AG09319 (cell line): ENCODE measurements around the gene ZFR2.

ENCODE experiments used
- DNase-seq: peaks from one replicate; pipeline ENCODE4 v3.0.0-alpha.2; 2010; ENCODE audit warnings: low read depth; ENCODE audit errors: extremely low read depth
- TF ChIP-seq, protein P1 (sequence below): IDR thresholded peaks from 2 replicates; pipeline ENCODE4 v1.5.1; 2011; ENCODE audit warnings: low read depth, mild to moderate bottlenecking, inconsistent platforms, low read length, moderate library complexity

The ZFR2 gene

DNA sequence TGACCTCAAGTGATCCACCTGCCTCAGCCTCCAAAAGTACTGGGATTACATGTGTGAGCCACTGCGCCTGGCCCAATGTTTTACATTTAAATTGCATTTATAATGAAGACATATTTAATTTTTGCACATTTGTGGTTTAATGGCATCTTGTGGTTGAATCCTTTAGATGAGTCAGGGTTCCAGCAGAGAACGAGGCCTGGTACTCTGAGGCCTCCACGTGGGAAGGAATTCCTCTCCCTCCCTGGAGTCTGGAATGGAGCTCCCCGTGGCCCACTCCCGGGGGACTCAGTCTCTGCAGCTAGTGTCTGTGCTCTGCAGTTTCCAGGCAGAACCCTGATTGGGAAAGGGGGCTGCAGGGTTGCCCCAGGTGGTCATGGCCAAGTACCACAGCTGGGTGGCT lies 24.2 kb downstream of the ZFR2 start:
- TF ChIP-seq, protein P1, sequence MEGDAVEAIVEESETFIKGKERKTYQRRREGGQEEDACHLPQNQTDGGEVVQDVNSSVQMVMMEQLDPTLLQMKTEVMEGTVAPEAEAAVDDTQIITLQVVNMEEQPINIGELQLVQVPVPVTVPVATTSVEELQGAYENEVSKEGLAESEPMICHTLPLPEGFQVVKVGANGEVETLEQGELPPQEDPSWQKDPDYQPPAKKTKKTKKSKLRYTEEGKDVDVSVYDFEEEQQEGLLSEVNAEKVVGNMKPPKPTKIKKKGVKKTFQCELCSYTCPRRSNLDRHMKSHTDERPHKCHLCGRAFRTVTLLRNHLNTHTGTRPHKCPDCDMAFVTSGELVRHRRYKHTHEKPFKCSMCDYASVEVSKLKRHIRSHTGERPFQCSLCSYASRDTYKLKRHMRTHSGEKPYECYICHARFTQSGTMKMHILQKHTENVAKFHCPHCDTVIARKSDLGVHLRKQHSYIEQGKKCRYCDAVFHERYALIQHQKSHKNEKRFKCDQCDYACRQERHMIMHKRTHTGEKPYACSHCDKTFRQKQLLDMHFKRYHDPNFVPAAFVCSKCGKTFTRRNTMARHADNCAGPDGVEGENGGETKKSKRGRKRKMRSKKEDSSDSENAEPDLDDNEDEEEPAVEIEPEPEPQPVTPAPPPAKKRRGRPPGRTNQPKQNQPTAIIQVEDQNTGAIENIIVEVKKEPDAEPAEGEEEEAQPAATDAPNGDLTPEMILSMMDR = no peak
- no peak for DNase-seq

DNA sequence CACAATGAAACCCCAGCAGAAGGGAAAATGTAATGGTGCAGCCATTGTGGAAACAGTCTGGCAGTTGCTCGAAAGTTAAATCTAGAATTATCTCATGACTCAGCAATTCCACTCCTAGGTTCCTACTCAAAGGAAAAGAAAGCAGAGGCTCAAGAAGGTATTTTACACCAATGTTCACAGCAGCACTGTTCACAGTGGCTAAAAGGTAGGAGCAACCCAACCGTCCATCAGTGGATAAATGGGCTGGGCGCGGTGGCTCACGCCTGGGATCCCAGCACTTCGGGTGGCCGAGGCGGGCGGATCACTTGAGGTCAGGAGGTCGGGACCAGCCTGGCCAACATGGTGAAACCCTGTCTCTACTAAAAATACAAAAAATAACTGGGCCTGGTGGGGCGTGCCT lies 25.9 kb downstream of the ZFR2 start:
- DNase-seq = no peak
- TF ChIP-seq, protein P1 = no peak

DNA sequence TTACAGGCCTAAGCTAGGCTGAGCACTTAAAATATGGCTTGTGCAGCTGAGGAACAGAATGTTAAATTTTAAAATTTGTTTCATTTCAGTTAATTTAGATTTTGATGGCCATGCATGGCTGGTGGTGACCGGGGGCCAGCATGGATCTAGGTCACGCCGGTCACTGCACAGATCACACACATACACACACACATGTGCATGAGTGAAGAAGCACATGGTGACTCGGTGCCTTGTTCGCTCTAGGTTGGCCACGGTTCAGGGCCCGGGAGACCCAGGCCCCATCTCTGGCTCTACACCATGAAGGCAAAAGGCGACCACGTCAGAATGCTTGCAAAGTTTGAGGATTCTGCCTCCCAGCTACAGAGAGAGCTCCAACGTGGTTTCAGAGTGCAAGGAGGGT lies 28.0 kb downstream of the ZFR2 start:
- TF ChIP-seq, protein P1 = no peak
- no peak for DNase-seq

DNA sequence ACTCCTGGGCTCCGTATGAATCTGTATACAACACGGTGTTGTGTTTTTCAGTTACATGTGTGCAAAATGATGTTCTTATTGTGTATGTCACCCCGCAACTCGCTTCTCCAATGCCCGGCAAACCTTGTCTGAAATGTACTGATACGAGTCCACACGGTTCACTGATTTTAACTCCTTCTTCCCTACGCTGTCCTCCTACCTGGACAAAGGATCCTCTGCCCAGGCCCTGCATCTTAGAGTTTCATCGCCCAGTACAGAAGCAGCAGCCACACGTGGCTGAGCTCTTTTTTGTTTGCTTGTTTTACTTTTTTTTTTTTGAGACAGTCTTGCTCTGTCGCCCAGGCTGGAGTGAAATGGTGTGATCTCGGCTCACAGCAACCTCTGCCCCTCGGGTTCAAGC lies 28.9 kb downstream of the ZFR2 start:
- TF ChIP-seq, protein P1 = no peak
- no peak for DNase-seq

DNA sequence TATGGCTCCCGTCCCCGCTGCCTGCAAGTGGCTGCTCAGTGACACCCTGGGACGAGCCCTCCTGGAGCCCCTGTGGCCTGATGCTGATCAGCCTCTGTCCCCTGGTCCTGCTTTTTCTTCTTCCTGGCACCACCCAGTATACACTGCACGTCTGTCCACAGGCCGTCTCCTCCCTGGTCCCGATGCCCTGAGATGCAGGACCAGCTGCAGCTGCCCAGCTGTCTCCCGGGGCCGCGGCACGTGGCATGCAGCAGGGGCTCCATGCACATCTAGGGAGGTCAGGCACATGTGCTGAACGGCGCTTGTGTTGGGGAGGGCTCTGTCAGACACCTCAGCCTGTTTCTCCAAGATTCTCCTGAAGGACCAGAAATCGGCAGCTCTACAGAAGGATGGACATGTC lies 30.2 kb downstream of the ZFR2 start:
- TF ChIP-seq, protein P1 = no peak
- no peak for DNase-seq

DNA sequence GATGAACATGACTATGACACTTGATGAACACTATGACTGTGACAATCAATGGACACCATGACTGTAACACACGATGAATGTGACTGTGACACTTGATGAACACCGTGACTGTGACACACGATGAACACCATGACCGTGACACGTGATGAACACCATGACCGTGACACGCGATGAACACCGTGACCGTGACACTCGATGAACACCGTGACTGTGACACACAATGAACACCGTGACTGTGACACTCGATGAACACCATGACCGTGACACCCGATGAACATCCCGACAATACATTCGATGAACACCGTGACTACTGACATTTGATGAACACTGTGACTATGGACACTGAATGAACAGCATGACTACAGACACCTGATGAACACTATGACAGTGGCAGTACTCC lies 30.9 kb downstream of the ZFR2 start:
- TF ChIP-seq, protein P1 = no peak
- DNase-seq = no peak

DNA sequence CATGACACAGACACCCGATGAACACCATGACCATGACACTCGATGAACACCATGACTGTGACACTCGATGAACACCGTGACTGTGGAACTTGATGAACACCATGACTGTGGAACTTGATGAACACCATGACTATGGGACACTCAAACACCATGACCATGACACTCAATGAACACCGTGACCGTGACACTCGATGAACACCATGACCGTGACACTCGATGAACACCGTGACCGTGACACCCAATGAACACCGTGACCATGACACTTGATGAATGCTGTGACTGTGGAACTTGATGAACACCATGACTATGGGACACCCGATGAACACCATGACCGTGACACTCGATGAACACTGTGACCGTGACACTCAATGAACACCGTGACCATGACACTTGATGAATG lies 31.5 kb downstream of the ZFR2 start:
- no peak for DNase-seq
- TF ChIP-seq, protein P1 = no peak

DNA sequence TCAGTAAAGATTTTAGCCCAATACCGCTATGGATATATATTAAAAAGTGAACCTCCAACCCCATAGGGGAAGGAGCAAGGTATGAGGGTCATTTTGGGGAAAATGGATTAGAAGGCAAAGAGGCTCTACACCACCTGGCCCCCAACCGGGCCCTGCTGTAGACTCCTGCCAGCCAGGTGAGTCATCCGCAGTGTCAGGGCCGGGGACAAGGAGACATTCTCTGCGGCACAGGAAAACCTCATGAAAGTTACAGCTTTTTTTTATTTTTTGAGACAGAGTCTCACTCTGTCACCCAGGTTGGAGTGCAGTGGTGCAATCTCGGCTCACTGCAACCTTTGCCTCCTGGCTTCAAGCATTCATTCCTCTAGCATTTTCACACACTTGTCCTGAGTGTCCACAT lies 32.0 kb downstream of the ZFR2 start:
- DNase-seq = no peak
- TF ChIP-seq, protein P1 = no peak
